Measurements from ENCODE around the gene STX12. TPM values are rescaled to one million over a fixed set of nuclear protein-coding genes. Genes with fewer than 3 reads are reported as not detected.
A peak's percentile ranks its signal among the peaks of the same experiment; 100 is the strongest.

STX12 gene
- total and polyA plus RNA-seq, 12 donors: 18.4 to 81.9 (median 55.4) TPM

- no peaks in the 10 kb centered on the region for H3K36me3 ChIP-seq (replicated peaks in 1 of 2)
- no peaks in the 10 kb centered on the region for H3K27me3 ChIP-seq
- TF ChIP-seq CTCF (IDR thresholded peaks at IDR 0.05) (no peak), POLR2A (IDR thresholded peaks at IDR 0.05) (peak in 1 of 2 donors; percentile 23)
- H3K9me3 ChIP-seq (replicated peaks in 1 of 3): no peaks in the 10 kb centered on the region
- no peak overlapping the region for H3K4me3 ChIP-seq
- peak; percentile 55 to 89 (median 83) for DNase-seq
- peak overlapping the region in 4 of 5 donors; percentile 22 to 86 (median 66) for H3K27ac ChIP-seq
- 75 to 83% (median 80%) methylated on average over 7 to 9 of the region's 9 CpGs for WGBS, 4 donors
- intact Hi-C loops (cut with DNase I): no loop called here
- H3K4me1 ChIP-seq (replicated peaks in 1 of 2): peaks cover 10 to 22% of the 10 kb centered on the region in 2 donors
Measured at GRCh38 chr1:27862671-27863537, 89.9 kb downstream of the STX12 start.

- no peaks in the 10 kb centered on the region for H3K9me3 ChIP-seq (replicated peaks in 1 of 3)
- intact Hi-C loops (cut with DNase I): no loop called here
- H3K27ac ChIP-seq: peak overlapping the region in 4 of 5 donors; percentile 22 to 86 (median 66)
- no peaks in the 10 kb centered on the region for H3K27me3 ChIP-seq
- 40 to 85% (median 77%) methylated on average over 1 of the region's 1 CpG for WGBS, 4 donors
- DNase-seq: peak in 2 of 7 donors; percentile 36 to 41
- TF ChIP-seq CTCF (IDR thresholded peaks at IDR 0.05) (no peak), POLR2A (IDR thresholded peaks at IDR 0.05) (no peak)
- no peak overlapping the region for H3K4me3 ChIP-seq
- no peaks in the 10 kb centered on the region for H3K36me3 ChIP-seq (replicated peaks in 1 of 2)
- H3K4me1 ChIP-seq (replicated peaks in 1 of 2): peaks cover 5 to 18% of the 10 kb centered on the region in 2 donors
Measured at GRCh38 chr1:27863538-27863915, 90.5 kb downstream of the STX12 start.

GRCh38 chr1:27864264-27864895, 91.4 kb downstream of the STX12 start:
- Histone ChIP-seq H3K27me3 (no peaks in the 10 kb centered on the region), H3K27ac (peak overlapping the region in 3 of 5 donors; percentile 53 to 86 (median 79)), H3K4me1 (replicated peaks in 1 of 2) (peaks cover 4 to 16% of the 10 kb centered on the region in 2 donors), H3K9me3 (replicated peaks in 1 of 3) (no peaks in the 10 kb centered on the region), H3K36me3 (replicated peaks in 1 of 2) (no peaks in the 10 kb centered on the region), H3K4me3 (no peak overlapping the region)
- intact Hi-C loops (cut with DNase I): no loop called here
- TF ChIP-seq POLR2A (IDR thresholded peaks at IDR 0.05): no peak
- no peak for TF ChIP-seq CTCF (IDR thresholded peaks at IDR 0.05)
- DNase-seq: peak in 4 of 7 donors; percentile 26 to 39 (median 28)
- WGBS, 4 donors: 79 to 85% (median 81%) methylated on average over 8 of the region's 8 CpGs

- intact Hi-C loops (cut with DNase I): no loop called here
- 83 to 91% (median 87%) methylated on average over 9 to 10 of the region's 10 CpGs for WGBS, 4 donors
- no peak for TF ChIP-seq POLR2A (IDR thresholded peaks at IDR 0.05)
- no peak for TF ChIP-seq CTCF (IDR thresholded peaks at IDR 0.05)
Measured at GRCh38 chr1:27865821-27866220, 92.8 kb downstream of the STX12 start.

More at GRCh38 chr1:27865821-27866220, 92.8 kb downstream of the STX12 start:
- no peak for DNase-seq
- Histone ChIP-seq H3K4me3 (no peak overlapping the region), H3K27ac (no peak overlapping the region), H3K27me3 (no peaks in the 10 kb centered on the region), H3K36me3 (replicated peaks in 1 of 2) (no peaks in the 10 kb centered on the region), H3K4me1 (replicated peaks in 1 of 2) (peaks cover 4 to 16% of the 10 kb centered on the region in 2 donors), H3K9me3 (replicated peaks in 1 of 3) (no peaks in the 10 kb centered on the region)
